GM20000 (cell line): ENCODE data around the gene AGK.
A peak's percentile ranks its signal among the peaks of the same experiment; 100 is the strongest.

ENCODE experiments used
- DNase-seq: peaks from one replicate; pipeline ENCODE4 v3.0.0; 2012; ENCODE audit warnings: low spot score
- CTCF ChIP-seq: IDR thresholded peaks from 2 replicates; pipeline ENCODE4 v1.5.1; 2012; ENCODE audit warnings: mild to moderate bottlenecking, control low read depth; ENCODE audit errors: extremely low read depth, missing control alignments

The AGK gene

GRCh38 chr7:141700296-141700847, 149.2 kb downstream of the AGK start:
- no peak for DNase-seq
- TF ChIP-seq CTCF, result no peak

GRCh38 chr7:141700848-141701371, 149.7 kb downstream of the AGK start:
- no peak for TF ChIP-seq CTCF
- DNase-seq, result peak; percentile 50

- DNase-seq, result peak; percentile 92
Observed at GRCh38 chr7:141701489-141702046, 150.4 kb downstream of the AGK start.

GRCh38 chr7:141702047-141702567, 150.9 kb downstream of the AGK start, which contains the start of gene DENND11:
Gene DENND11 (minus strand): TSS chr7:141702166. CDS start chr7:141702153, 13 bp downstream.
- TF ChIP-seq CTCF, result no peak
- DNase-seq, result peak; percentile 90

More at GRCh38 chr7:141701489-141702046, 150.4 kb downstream of the AGK start:
- TF ChIP-seq CTCF, result no peak

- TF ChIP-seq CTCF, result no peak
- no peak for DNase-seq
Observed at GRCh38 chr7:141702892-141703291, 151.7 kb downstream of the AGK start.

GRCh38 chr7:141704112-141704511, 152.9 kb downstream of the AGK start:
- DNase-seq, result no peak
- TF ChIP-seq CTCF, result no peak

GRCh38 chr7:141704741-141705140, 153.5 kb downstream of the AGK start:
- no peak for DNase-seq
- no peak for TF ChIP-seq CTCF
